Osteoblast (primary cell): ENCODE measurements around the gene DCAF15. TPM values are rescaled to one million over a fixed set of nuclear protein-coding genes. Genes with fewer than 3 reads are reported as not detected.

ENCODE experiments used
- DNase-seq: peaks from one replicate; pipeline ENCODE4 v3.0.0; 2011; ENCODE audit warnings: low spot score, mixed read lengths; ENCODE audit not compliant: insufficient read length; ENCODE audit errors: missing footprints
- H2AFZ ChIP-seq: 2 replicates; pipeline ENCODE4 v1.6.0; 2011; ENCODE audit warnings: mild to moderate bottlenecking, low read length
- H3K27ac ChIP-seq: 2 replicates; pipeline ENCODE4 v1.5.1; 2011; ENCODE audit warnings: mild to moderate bottlenecking, low read depth, low read length, moderate library complexity
- H3K27me3 ChIP-seq: 2 replicates; pipeline ENCODE4 v1.6.0; 2012; ENCODE audit warnings: mild to moderate bottlenecking, control low read depth, inconsistent platforms, low read length, moderate library complexity; ENCODE audit not compliant: insufficient read depth
- H3K36me3 ChIP-seq: 2 replicates; pipeline ENCODE4 v1.5.1; 2011; ENCODE audit warnings: mild to moderate bottlenecking, low read length, control low read depth, moderate library complexity; ENCODE audit not compliant: insufficient read depth
- H3K4me1 ChIP-seq: 2 replicates; pipeline ENCODE4 v1.5.1; 2011; ENCODE audit warnings: mild to moderate bottlenecking, low read length, control low read depth, moderate library complexity; ENCODE audit not compliant: insufficient read depth
- H3K4me2 ChIP-seq: 2 replicates; pipeline ENCODE4 v1.6.0; 2011; ENCODE audit warnings: mild to moderate bottlenecking, low read length; ENCODE audit not compliant: insufficient read depth
- H3K4me3 ChIP-seq: fragments of 200-600 bp; sonication (generic); 3 replicates; pipeline ENCODE4 v1.5.1; 2012; ENCODE audit warnings: mild to moderate bottlenecking, low read length, inconsistent platforms; ENCODE audit not compliant: insufficient read depth
- H3K79me2 ChIP-seq: 2 replicates; pipeline ENCODE4 v1.6.0; 2012; ENCODE audit warnings: mild to moderate bottlenecking, low read length, control low read depth, inconsistent platforms; ENCODE audit not compliant: insufficient read depth
- H3K9me3 ChIP-seq: 2 replicates; pipeline ENCODE4 v1.5.1; 2011; ENCODE audit warnings: low read depth, low read length, control low read depth
- H4K20me1 ChIP-seq: 2 replicates; pipeline ENCODE4 v1.6.0; 2012; ENCODE audit warnings: mild to moderate bottlenecking, low read length, control low read depth; ENCODE audit not compliant: insufficient read depth
- total RNA-seq: library from RNA; depleted of rRNA; stranded (reverse); fragments of >200 nt; gene quantifications from 2 replicates; pipeline ENCODE4 v1.2.3, GENCODE V29; 2012
- TF ChIP-seq, protein P1 (sequence below): IDR thresholded peaks from 2 replicates; pipeline ENCODE4 v1.5.1; 2011; ENCODE audit warnings: mild to moderate bottlenecking, low read depth, low read length, moderate library complexity; ENCODE audit errors: extremely low read depth

The DCAF15 gene
- total RNA-seq, 1 donor = 11.9 TPM

DNA sequence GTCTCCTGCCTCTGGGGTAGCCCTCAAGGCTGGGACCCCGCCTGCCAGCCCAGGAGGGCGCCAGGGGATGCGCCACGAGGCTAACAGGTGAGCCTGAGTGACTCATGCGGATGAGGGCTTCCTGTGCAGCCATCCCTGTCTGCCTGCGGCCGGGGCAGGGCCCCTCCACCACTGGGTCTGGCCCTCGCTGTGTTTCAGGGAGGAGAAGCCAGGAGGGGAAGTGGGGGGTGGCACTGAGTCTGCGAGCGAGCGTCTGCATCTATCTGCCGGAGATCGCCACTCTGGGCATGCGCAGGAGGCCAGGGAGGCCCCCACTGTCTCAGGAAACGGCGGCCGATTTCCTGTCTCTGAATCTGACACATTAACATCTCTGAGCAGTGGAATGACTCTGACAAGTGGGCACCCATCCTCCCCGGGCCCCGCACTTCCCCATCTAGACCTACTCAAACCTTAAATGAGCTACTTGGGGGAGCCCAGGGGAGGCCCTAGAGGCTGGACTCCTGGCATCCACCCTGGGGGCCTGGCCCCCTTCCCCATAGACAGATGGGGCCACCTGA lies 34.1 kb downstream of the DCAF15 start:
- Histone ChIP-seq H3K9me3 (no peaks in the 10 kb centered on the region), H2AFZ (peak overlapping the region; percentile 65), H3K4me3 (peak overlapping the region; percentile 14), H3K27ac (peak overlapping the region; percentile 30), H3K79me2 (no peaks in the 10 kb centered on the region), H3K36me3 (peaks cover 5% of the 10 kb centered on the region), H3K4me2 (peak overlapping the region; percentile 58), H3K4me1 (peaks cover 8% of the 10 kb centered on the region), H3K27me3 (no peaks in the 10 kb centered on the region), H4K20me1 (no peaks in the 10 kb centered on the region)
- TF ChIP-seq, protein P1, sequence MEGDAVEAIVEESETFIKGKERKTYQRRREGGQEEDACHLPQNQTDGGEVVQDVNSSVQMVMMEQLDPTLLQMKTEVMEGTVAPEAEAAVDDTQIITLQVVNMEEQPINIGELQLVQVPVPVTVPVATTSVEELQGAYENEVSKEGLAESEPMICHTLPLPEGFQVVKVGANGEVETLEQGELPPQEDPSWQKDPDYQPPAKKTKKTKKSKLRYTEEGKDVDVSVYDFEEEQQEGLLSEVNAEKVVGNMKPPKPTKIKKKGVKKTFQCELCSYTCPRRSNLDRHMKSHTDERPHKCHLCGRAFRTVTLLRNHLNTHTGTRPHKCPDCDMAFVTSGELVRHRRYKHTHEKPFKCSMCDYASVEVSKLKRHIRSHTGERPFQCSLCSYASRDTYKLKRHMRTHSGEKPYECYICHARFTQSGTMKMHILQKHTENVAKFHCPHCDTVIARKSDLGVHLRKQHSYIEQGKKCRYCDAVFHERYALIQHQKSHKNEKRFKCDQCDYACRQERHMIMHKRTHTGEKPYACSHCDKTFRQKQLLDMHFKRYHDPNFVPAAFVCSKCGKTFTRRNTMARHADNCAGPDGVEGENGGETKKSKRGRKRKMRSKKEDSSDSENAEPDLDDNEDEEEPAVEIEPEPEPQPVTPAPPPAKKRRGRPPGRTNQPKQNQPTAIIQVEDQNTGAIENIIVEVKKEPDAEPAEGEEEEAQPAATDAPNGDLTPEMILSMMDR = no peak
- peak; percentile 100 for DNase-seq

DNA sequence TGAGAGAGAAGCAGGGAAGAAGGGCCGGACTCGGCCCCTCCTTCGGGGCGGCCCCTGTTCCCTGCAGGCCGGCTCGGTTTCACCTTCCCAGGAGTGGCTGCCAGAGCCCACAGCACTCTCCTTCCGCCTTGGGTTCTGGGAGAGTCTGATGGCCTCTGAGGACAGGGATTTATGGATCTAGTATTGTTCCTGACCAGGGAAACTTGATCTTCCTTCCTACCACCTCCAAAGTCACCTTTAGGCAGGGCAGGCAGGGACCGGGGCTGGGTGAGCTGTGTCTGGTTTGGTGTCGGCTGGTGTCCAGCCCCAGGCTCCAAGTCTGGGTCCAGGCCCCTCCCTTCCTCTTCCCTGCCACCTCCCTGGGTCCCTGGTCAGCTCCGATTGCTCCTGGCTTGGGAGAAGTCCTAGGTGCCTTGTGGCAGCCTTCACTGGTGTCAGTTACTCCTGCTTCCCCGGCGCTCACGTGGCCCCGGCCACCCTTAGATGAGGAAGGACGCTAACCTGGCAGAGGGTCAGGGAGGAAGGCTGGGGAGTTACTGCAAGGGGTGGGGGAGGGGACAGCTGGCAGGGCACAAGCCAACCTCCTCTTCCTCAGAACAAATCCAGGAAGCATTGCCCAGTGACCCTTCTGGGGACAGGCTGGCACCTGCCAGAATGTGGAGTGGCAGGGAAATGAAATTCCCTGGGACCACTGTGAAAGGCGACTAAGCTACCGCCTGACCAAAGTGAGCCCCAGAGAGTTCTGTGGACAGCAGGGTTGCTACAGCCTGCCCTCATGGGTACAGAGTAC lies 35.0 kb downstream of the DCAF15 start:
- Histone ChIP-seq H3K79me2 (no peaks in the 10 kb centered on the region), H2AFZ (peak overlapping the region; percentile 65), H3K9me3 (no peaks in the 10 kb centered on the region), H3K27me3 (no peaks in the 10 kb centered on the region), H3K4me3 (no peak overlapping the region), H3K27ac (no peak overlapping the region), H3K4me2 (no peak overlapping the region), H4K20me1 (no peaks in the 10 kb centered on the region), H3K36me3 (peaks cover 6% of the 10 kb centered on the region), H3K4me1 (peaks cover 8% of the 10 kb centered on the region)
- peak; percentile 89 for DNase-seq
- TF ChIP-seq, protein P1 = no peak

DNA sequence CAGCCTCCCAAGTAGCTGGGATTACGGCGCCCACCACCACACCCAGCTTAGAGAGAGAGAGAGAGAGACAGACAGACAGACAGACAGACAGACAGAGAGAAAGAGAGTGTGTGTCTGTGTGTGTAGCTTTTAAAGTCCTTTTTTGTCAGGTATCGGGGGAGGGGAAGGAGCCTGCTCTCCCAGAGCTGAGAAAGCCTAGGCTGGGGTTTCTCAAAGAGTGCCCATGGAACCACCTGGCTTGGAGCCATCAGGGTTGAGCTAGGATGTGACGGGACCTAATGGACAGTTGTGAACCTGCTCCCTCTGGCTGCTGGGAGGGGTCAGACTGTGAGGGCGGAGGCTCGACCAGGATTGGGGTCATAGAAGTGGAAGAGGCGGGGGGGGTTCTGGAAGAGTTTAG lies 37.2 kb downstream of the DCAF15 start:
- peaks cover 5% of the 10 kb centered on the region for H3K36me3 ChIP-seq
- no peaks in the 10 kb centered on the region for H3K9me3 ChIP-seq
- no peak overlapping the region for H3K4me3 ChIP-seq
- TF ChIP-seq, protein P1 = no peak
- H3K27me3 ChIP-seq = no peaks in the 10 kb centered on the region
- peaks cover 8% of the 10 kb centered on the region for H3K4me1 ChIP-seq
- H3K79me2 ChIP-seq = peaks cover 9% of the 10 kb centered on the region
- no peak overlapping the region for H3K27ac ChIP-seq
- DNase-seq = no peak
- no peak overlapping the region for H3K4me2 ChIP-seq
- H4K20me1 ChIP-seq = peaks cover 3% of the 10 kb centered on the region
- no peak overlapping the region for H2AFZ ChIP-seq

DNA sequence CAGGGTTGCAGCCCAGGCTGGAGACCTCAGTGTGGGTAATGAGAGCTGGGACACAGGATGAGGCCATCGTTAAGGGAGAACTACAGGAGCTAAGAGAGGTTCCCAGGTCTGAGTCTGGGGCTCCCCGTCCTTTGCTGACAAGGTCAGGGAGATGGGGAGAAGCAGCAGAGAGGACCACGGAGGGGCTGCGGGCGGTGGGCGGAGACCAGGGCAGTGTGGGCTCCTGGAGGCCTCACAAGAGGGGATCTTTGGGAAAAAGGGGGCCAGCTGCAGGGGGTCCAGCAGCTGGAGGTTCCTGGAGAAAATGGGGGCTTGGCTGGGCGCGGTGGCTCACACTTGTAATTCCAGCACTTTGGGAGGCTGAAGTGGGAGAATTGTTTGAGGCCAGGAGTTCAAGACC lies 37.8 kb downstream of the DCAF15 start:
- no peak for DNase-seq
- TF ChIP-seq, protein P1 = no peak
- H3K79me2 ChIP-seq = peaks cover 9% of the 10 kb centered on the region
- H3K4me3 ChIP-seq = no peak overlapping the region
- no peak overlapping the region for H3K27ac ChIP-seq
- H2AFZ ChIP-seq = no peak overlapping the region
- no peak overlapping the region for H3K4me2 ChIP-seq
- peaks cover 3% of the 10 kb centered on the region for H4K20me1 ChIP-seq
- no peaks in the 10 kb centered on the region for H3K27me3 ChIP-seq
- H3K36me3 ChIP-seq = peaks cover 5% of the 10 kb centered on the region
- peaks cover 10% of the 10 kb centered on the region for H3K4me1 ChIP-seq
- no peaks in the 10 kb centered on the region for H3K9me3 ChIP-seq
